SK-N-SH (cell line): ENCODE measurements around the gene ACYP2. TPM values are rescaled to one million over a fixed set of nuclear protein-coding genes. Genes with fewer than 3 reads are reported as not detected.

Experiments used
- CTCF ChIA-PET: fragments of 300-600, 350-600 bp; formaldehyde crosslinking; extraction: SDS; loops from one replicate; lab custom pipeline; 2021; lab: Yijun Ruan, JAX
- POLR2A ChIA-PET: fragments of 350-600 bp; sonication (Branson Sonifier 250); formaldehyde crosslinking; extraction: SDS; loops from one replicate; lab custom pipeline; 2020; ENCODE audit warnings: antibody characterized with exemption, inconsistent platforms; lab: Yijun Ruan, JAX
- DNase-seq: peaks from one replicate; pipeline ENCODE4 v3.0.0; 2012
- H2AFZ ChIP-seq: fragments of 200-600 bp; sonication (generic); 2 replicates; pipeline ENCODE4 v1.8.1; 2016; ENCODE audit warnings: antibody characterized with exemption, mild to moderate bottlenecking, low read depth
- H3F3A ChIP-seq: fragments of 200-600 bp; sonication (generic); replicated peaks from 2 replicates; pipeline ENCODE3; 2016; ENCODE audit warnings: antibody characterized with exemption, mild to moderate bottlenecking; ENCODE audit not compliant: insufficient read depth
- H3K27ac ChIP-seq, 2 experiments: fragments of 200-500 bp in 1 of 2; fragments of 200-600 bp in 1 of 2; sonication (Bioruptor generic) in 1 of 2; sonication (generic), shearing (Covaris generic) in 1 of 2; 2 replicates each; pipeline versions ENCODE4 v1.5.1 to v1.6.1; 2014 to 2016; ENCODE audit warnings: low read depth in 2 of 2, inconsistent platforms in 1 of 2, low read length in 1 of 2, mild to moderate bottlenecking in 1 of 2, mixed read lengths in 1 of 2
- H3K27me3 ChIP-seq: fragments of 200-600 bp; sonication (generic), shearing (Covaris generic); 2 replicates; pipeline ENCODE4 v1.6.1; 2016; ENCODE audit warnings: mixed run types; ENCODE audit not compliant: insufficient read depth
- H3K36me3 ChIP-seq, 2 experiments: fragments of 200-500 bp in 1 of 2; fragments of 200-600 bp in 1 of 2; sonication (Bioruptor generic) in 1 of 2; sonication (generic) in 1 of 2; replicated peaks in 1 of 2; 2 replicates each; pipeline versions ENCODE3 to v1.5.1; 2014 to 2016; ENCODE audit warnings: low read length in 1 of 2, mild to moderate bottlenecking in 1 of 2; ENCODE audit not compliant: insufficient read depth in 2 of 2, control insufficient read depth in 1 of 2
- H3K4me1 ChIP-seq, 2 experiments: fragments of 200-500 bp in 1 of 2; fragments of 200-600 bp in 1 of 2; sonication (Bioruptor generic) in 1 of 2; sonication (generic), shearing (Covaris generic) in 1 of 2; 2 replicates each; pipeline versions ENCODE4 v1.5.1 to v1.6.1; 2014 to 2016; ENCODE audit warnings: low read depth in 1 of 2, low read length in 1 of 2, mixed run types in 1 of 2; ENCODE audit not compliant: insufficient read depth in 2 of 2, control insufficient read depth in 1 of 2
- H3K4me2 ChIP-seq: fragments of 200-600 bp; sonication (generic), shearing (Covaris generic); 2 replicates; pipeline ENCODE4 v1.6.1; 2017; ENCODE audit warnings: mixed run types
- H3K4me3 ChIP-seq, 2 experiments: fragments of 200-500 bp in 1 of 2; fragments of 200-600 bp in 1 of 2; sonication (Bioruptor generic) in 1 of 2; sonication (generic), shearing (Covaris generic) in 1 of 2; 2 replicates each; pipeline versions ENCODE4 v1.5.1 to v1.8.1; 2014 to 2016; ENCODE audit warnings: low read depth in 2 of 2, inconsistent platforms in 1 of 2, low read length in 1 of 2, mild to moderate bottlenecking in 1 of 2, mixed read lengths in 1 of 2, moderate library complexity in 1 of 2
- H3K79me2 ChIP-seq: fragments of 200-600 bp; sonication (generic); 2 replicates; pipeline ENCODE4 v1.8.1; 2017; ENCODE audit warnings: mild to moderate bottlenecking; ENCODE audit not compliant: insufficient read depth
- H3K9ac ChIP-seq: fragments of 200-600 bp; sonication (generic); 2 replicates; pipeline ENCODE4 v1.6.1; 2017; ENCODE audit warnings: mixed run types
- H3K9me2 ChIP-seq: fragments of 200-600 bp; sonication (generic); 2 replicates; pipeline ENCODE4 v1.6.1; 2017; ENCODE audit warnings: mixed run types
- H3K9me3 ChIP-seq: fragments of 200-600 bp; sonication (generic); 2 replicates; pipeline ENCODE4 v1.6.1; 2017; ENCODE audit warnings: mixed run types, mild to moderate bottlenecking, moderate library complexity
- H4K20me1 ChIP-seq: fragments of 200-600 bp; sonication (generic); 2 replicates; pipeline ENCODE4 v1.6.1; 2017; ENCODE audit warnings: mild to moderate bottlenecking, mixed run types; ENCODE audit not compliant: insufficient read depth
- CHD2 ChIP-seq: fragments of 150-350 bp; IDR thresholded peaks from 2 replicates; pipeline ENCODE4 v1.6.1; 2018; ENCODE audit warnings: low read length; ENCODE audit not compliant: partially characterized antibody
- CTCF ChIP-seq: fragments of 200-600 bp; sonication (generic); IDR thresholded peaks from 2 replicates; pipeline ENCODE4 v1.6.1; 2017; ENCODE audit warnings: antibody characterized with exemption, mild to moderate bottlenecking, moderate library complexity
- FOXJ3 ChIP-seq: sonication (generic); formaldehyde crosslinking; IDR thresholded peaks from 2 replicates; pipeline ENCODE4 v1.5.1; 2020; ENCODE audit warnings: mild to moderate bottlenecking, missing genetic modification reagents
- FOXM1 ChIP-seq: IDR thresholded peaks from 2 replicates; pipeline ENCODE4 v1.4.0; 2012; ENCODE audit warnings: low read depth, mild to moderate bottlenecking
- GABPA ChIP-seq: IDR thresholded peaks from 2 replicates; pipeline ENCODE4 v1.4.0; 2012; ENCODE audit warnings: low read depth, mild to moderate bottlenecking
- MAX ChIP-seq: IDR thresholded peaks from 2 replicates; pipeline ENCODE4 v1.4.0; 2012; ENCODE audit warnings: low read depth
- NFIC ChIP-seq: IDR thresholded peaks from 2 replicates; pipeline ENCODE4 v1.4.0; 2012; ENCODE audit warnings: borderline replicate concordance
- NRF1 ChIP-seq: IDR thresholded peaks from 2 replicates; pipeline ENCODE4 v1.6.1; 2012; ENCODE audit warnings: low read depth, mild to moderate bottlenecking, low read length
- PBX3 ChIP-seq: IDR thresholded peaks from 2 replicates; pipeline ENCODE4; 2012
- RAD21 ChIP-seq: IDR thresholded peaks from 2 replicates; pipeline ENCODE4 v1.6.1; 2012; ENCODE audit warnings: mild to moderate bottlenecking, low read length
- SIN3A ChIP-seq: IDR thresholded peaks from 2 replicates; pipeline ENCODE4 v1.6.1; 2012; ENCODE audit warnings: low read depth, mild to moderate bottlenecking, low read length, moderate library complexity, borderline replicate concordance
- SMC3 ChIP-seq: IDR thresholded peaks from 2 replicates; pipeline ENCODE4 v1.6.1; 2012; ENCODE audit warnings: low read depth, low read length, improper control_type of control experiment
- TAF1 ChIP-seq: IDR thresholded peaks from 2 replicates; pipeline ENCODE4 v1.6.1; 2012; ENCODE audit warnings: low read depth, mild to moderate bottlenecking, low read length, moderate library complexity, borderline replicate concordance
- WGBS: methylation state at CpG from one replicate; pipeline ENCODE4 v1.1.6; 2017; ENCODE audit warnings: low lambda C conversion rate; 5-methylcytosine and 5-hydroxymethylcytosine counted together
- polyA plus RNA-seq, 3 experiments: library from polyadenylated mRNA; depleted of rRNA; stranded (reverse); fragments of >200 nt; gene quantifications; 2 replicates each; pipeline ENCODE4 v1.2.3, GENCODE V29; 2012

ACYP2 gene
- polyA plus RNA-seq, 1 of the 3 experiments (the other 2 are of a cell fraction): 8.8 TPM

GRCh38 chr2:54086157-54086556 lies 29.3 kb upstream of the ACYP2 start (continued):
- TF ChIP-seq MAX: no peak
- TF ChIP-seq RAD21: no peak

DNA sequence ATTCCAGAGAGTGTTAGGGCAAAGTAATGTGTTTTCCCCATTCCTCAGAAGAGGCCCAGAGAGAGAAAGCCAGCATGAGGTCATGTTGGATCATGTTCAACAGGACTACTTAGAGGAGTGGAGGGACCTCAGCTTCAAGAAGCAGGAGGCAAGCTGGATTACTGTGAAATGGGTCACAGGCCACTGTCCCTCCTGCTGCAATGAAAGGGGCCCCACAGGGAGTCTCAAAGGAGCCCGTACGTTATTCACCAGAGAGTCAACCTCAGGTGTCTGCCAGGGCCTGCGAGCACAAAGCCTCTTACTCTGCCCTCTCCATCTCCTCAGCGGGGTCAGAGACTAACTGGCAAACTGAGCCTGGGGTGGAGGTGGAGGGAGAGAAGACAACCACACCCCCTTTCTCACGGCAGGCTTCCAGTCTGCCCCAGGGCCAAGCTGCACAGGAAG lies 27.2 kb upstream of the ACYP2 start:
- Histone ChIP-seq H4K20me1 (no peaks in the 10 kb centered on the region), H3K27me3 (no peaks in the 10 kb centered on the region), H3K27ac (no peak overlapping the region), H3K9me2 (no peaks in the 10 kb centered on the region), H3K4me2 (no peak overlapping the region), H2AFZ (no peak overlapping the region), H3K9ac (no peak overlapping the region), H3K36me3 (no peaks in the 10 kb centered on the region), H3K4me1 (no peaks in the 10 kb centered on the region; a peak in 1 of 4 replicates), H3K9me3 (no peaks in the 10 kb centered on the region), H3K4me3 (no peak overlapping the region), H3K79me2 (no peaks in the 10 kb centered on the region), H3F3A (peaks cover 3% of the 10 kb centered on the region)
- no peak for DNase-seq
- POLR2A ChIA-PET: no interaction called here
- CTCF ChIA-PET: interaction anchor here (0.9 to 1.5 kb wide), 2 partner anchors 13 to 19 kb away, joined by 4 to 5 read pairs; no protein-coding TSS in a partner anchor
- TF ChIP-seq FOXM1 (no peak), SMC3 (no peak), CHD2 (no peak), SIN3A (no peak), PBX3 (no peak), NFIC (no peak), GABPA (no peak), FOXJ3 (CRISPR knock-in tag) (no peak), NRF1 (no peak)
- WGBS: 93% methylated on average over 5 of the region's 5 CpGs

- H3K79me2 ChIP-seq: no peaks in the 10 kb centered on the region
- no peaks in the 10 kb centered on the region for H3K27me3 ChIP-seq
- no peaks in the 10 kb centered on the region for H3K9me3 ChIP-seq
- H3K9ac ChIP-seq: no peak overlapping the region
- no peak overlapping the region for H3K27ac ChIP-seq
- no peaks in the 10 kb centered on the region for H3K9me2 ChIP-seq
- H3K36me3 ChIP-seq: no peaks in the 10 kb centered on the region
- POLR2A ChIA-PET: no interaction called here
- H2AFZ ChIP-seq: no peak overlapping the region
- no peak for TF ChIP-seq CTCF
- TF ChIP-seq TAF1: no peak
- no peak for TF ChIP-seq NFIC
- TF ChIP-seq SIN3A: no peak
- TF ChIP-seq CHD2: no peak
- TF ChIP-seq, all 33 proteins: peak for 0
- WGBS: 80% methylated on average over 2 of the region's 2 CpGs
- Histone ChIP-seq H3K4me2 (no peak overlapping the region), H4K20me1 (no peaks in the 10 kb centered on the region), H3K4me1 (no peaks in the 10 kb centered on the region; a peak in 1 of 4 replicates), H3F3A (peaks cover 3% of the 10 kb centered on the region), H3K4me3 (no peak overlapping the region)
- CTCF ChIA-PET: interaction anchor here (0.9 to 1.5 kb wide), 2 partner anchors 13 to 18 kb away, joined by 4 to 5 read pairs; no protein-coding TSS in a partner anchor
- no peak for DNase-seq
Measured at GRCh38 chr2:54088719-54089118, 26.7 kb upstream of the ACYP2 start.
